AG10803 (cell line): Measurements from ENCODE around the gene CATSPERZ.

Experiments
- DNase-seq: peaks from one replicate; pipeline ENCODE4 v3.0.0; 2010; ENCODE audit warnings: low read depth
- H3K4me3 ChIP-seq: 2 replicates; pipeline ENCODE4 v1.5.1; 2011; ENCODE audit warnings: mild to moderate bottlenecking, low read length, control low read depth
- CTCF ChIP-seq: conservative IDR thresholded peaks from 2 replicates; pipeline ENCODE4 v1.5.1; 2011; ENCODE audit warnings: mild to moderate bottlenecking, low read length, control low read depth, inconsistent platforms

The CATSPERZ gene

GRCh38 chr11:64259533-64260067, 40.6 kb upstream of the CATSPERZ start:
- no peak overlapping the region for H3K4me3 ChIP-seq
- DNase-seq, result no peak
- TF ChIP-seq CTCF, result no peak

GRCh38 chr11:64260147-64260708, 39.9 kb upstream of the CATSPERZ start:
- TF ChIP-seq CTCF, result no peak
- no peak overlapping the region for H3K4me3 ChIP-seq
- no peak for DNase-seq

GRCh38 chr11:64261556-64262080, 38.5 kb upstream of the CATSPERZ start:
- H3K4me3 ChIP-seq, result no peak overlapping the region
- TF ChIP-seq CTCF, result no peak
- no peak for DNase-seq

- H3K4me3 ChIP-seq, result no peak overlapping the region
- no peak for DNase-seq
- TF ChIP-seq CTCF, result no peak
Observed at GRCh38 chr11:64262271-64263002, 37.7 kb upstream of the CATSPERZ start.

GRCh38 chr11:64263021-64263946, 36.9 kb upstream of the CATSPERZ start:
- DNase-seq, result peak; percentile 16
- no peak for TF ChIP-seq CTCF
- H3K4me3 ChIP-seq, result no peak overlapping the region

- no peak overlapping the region for H3K4me3 ChIP-seq
- no peak for DNase-seq
- no peak for TF ChIP-seq CTCF
Observed at GRCh38 chr11:64263947-64264317, 36.2 kb upstream of the CATSPERZ start.
